ENCODE measurements around the gene KIRREL3. TPM values are rescaled to one million over a fixed set of nuclear protein-coding genes. Genes with fewer than 3 reads are reported as not detected.
A peak's percentile ranks its signal among the peaks of the same experiment; 100 is the strongest.

KIRREL3 gene
- total and polyA plus RNA-seq, 2 donors (not counting 3 experiments of a cell fraction or from before 2014, with no cell fraction given), result not detected

DNA sequence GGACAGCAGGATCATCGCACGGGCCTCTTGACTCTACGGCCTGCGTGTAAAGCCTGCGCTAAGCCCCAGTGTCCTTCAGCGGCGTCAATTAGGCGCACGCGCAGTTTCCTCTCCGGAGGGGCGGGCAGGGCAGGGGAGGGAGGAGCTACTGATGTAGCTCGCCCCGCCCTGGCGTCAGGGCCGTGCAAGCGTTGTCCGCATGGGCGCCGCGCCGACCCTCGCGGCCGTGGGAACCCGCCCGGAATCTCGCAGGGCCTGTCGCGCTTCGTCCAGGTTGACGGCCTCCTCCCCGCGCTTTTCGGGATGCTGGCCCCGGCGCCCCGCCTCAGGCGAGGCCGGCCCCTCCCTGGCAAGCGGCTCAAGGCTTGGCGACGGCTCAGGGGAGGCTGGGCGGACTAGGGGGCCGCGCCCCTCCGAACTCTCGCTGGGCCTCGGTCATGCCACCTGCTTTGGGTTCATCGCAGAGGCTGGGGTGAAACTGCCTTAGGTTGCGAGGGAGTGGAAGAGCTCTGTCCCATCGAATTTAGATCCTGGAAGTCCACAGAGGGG is 584.0 kb downstream of the KIRREL3 start:
- TF ChIP-seq POLR2A (IDR thresholded peaks at IDR 0.05; ENCODE audit: low read depth, low read length) (peak; percentile 76), POLR2AphosphoS5 (IDR thresholded peaks at IDR 0.05; ENCODE audit: insufficient read depth, low read depth, low read length) (peak; percentile 60)
- TF ChIP-seq, protein P1, sequence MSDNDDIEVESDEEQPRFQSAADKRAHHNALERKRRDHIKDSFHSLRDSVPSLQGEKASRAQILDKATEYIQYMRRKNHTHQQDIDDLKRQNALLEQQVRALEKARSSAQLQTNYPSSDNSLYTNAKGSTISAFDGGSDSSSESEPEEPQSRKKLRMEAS (IDR thresholded peaks at IDR 0.05; ENCODE audit: insufficient read depth, insufficient read length), result no peak
- Histone ChIP-seq H3K36me3 (ENCODE audit: control insufficient read depth in 2 of 2, extremely low read depth in 1 of 2, insufficient read depth in 2 of 2, low read length in 2 of 2) (peaks cover 0 to 1% of the 10 kb centered on the region in 2 experiments), H3K4me1 (ENCODE audit: control insufficient read depth, extremely low read depth, insufficient read depth, low read length) (peaks cover 11% of the 10 kb centered on the region), H3K27ac (ENCODE audit: insufficient read depth, low read depth, low read length) (peak overlapping the region; percentile 57), H3K4me3 (replicated peaks in 1 of 3; ENCODE audit: insufficient read depth in 1 of 3, low read depth in 1 of 3, low read length in 3 of 3) (peak overlapping the region; percentile 44 to 47 (median 44)), H3K9ac (replicated peaks; ENCODE audit: extremely low read depth, insufficient read depth, low read length) (peak overlapping the region; percentile 73), H3K9me3 (replicated peaks; ENCODE audit: control insufficient read depth, insufficient read depth, low read length) (no peaks in the 10 kb centered on the region), H2AFZ (ENCODE audit: low read depth, low read length) (peak overlapping the region; percentile 89), H4K20me1 (replicated peaks; ENCODE audit: control insufficient read depth, extremely low read depth, insufficient read depth, low read length) (no peaks in the 10 kb centered on the region), H3K27me3 (ENCODE audit: control insufficient read depth in 2 of 2, insufficient read depth in 2 of 2, low read length in 2 of 2) (no peaks in the 10 kb centered on the region), H3K79me2 (ENCODE audit: control insufficient read depth, insufficient read depth, low read length) (no peaks in the 10 kb centered on the region), H3K4me2 (ENCODE audit: insufficient read depth, low read length) (peak overlapping the region; percentile 61), H3K9me1 (replicated peaks; ENCODE audit: control insufficient read depth, extremely low read depth, insufficient read depth, low read length) (no peaks in the 10 kb centered on the region)
- dilution Hi-C loops (cut with MboI; ENCODE audit: extremely low pct_ligation_motif_present, low sequenced_read_pairs) (no loop called here), intact Hi-C loops (cut with micrococcal nuclease) (loop anchor here (1.0 to 5.0 kb wide), 3 partner anchors 15 to 104 kb away; no protein-coding TSS in a partner anchor)
- ChIA-PET POLR2A (no interaction called here), CTCF (interaction anchor here (0.8 to 1.9 kb wide), 8 partner anchors 10 to 106 kb away, joined by 3 to 21 read pairs (median 5); no protein-coding TSS in a partner anchor)
- DNase-seq (ENCODE audit: low read depth, low spot score), result peak; percentile 91
- no TSS peak for BruUV-seq (replicated peaks)
- peak; percentile 94 for FAIRE-seq

DNA sequence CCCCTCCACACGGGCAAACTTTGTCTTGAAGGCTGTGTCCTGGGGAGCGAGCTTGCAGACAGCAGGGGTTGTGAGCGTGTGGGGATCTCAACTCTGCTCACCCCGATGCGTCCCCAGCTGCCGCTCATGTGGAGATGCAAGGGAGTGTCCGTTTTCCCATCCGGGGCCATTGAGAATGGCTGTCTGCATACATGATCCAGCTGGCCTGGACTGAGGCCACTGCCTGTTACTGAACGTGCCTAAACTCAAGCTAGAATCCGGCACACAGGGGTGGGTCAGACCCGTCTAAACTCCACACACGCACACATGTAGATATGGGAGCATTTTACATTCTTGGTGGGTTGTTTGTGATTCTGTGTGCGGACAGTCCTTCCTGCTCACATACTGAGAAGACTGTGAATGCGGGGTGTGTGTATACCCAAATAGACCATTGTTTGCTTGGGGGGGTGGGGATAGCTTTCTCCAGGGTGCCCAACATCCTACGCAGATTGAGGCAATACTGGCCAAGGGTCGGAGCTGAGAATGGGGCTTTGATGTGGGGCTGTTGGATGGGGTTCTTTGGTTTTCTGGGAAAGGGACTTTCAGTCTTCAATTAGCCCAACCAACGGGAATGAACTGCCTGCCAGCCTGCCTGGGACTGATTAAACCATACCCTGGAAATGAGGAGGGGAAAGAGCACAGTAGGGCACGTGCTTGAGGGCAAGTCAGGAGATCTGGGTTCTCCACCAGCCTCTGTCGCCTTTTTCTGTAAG is 584.7 kb downstream of the KIRREL3 start:
- Histone ChIP-seq H3K36me3 (ENCODE audit: control insufficient read depth in 2 of 2, extremely low read depth in 1 of 2, insufficient read depth in 2 of 2, low read length in 2 of 2) (peaks cover 0 to 1% of the 10 kb centered on the region in 2 experiments), H2AFZ (ENCODE audit: low read depth, low read length) (peak overlapping the region; percentile 89), H4K20me1 (replicated peaks; ENCODE audit: control insufficient read depth, extremely low read depth, insufficient read depth, low read length) (no peaks in the 10 kb centered on the region), H3K9me1 (replicated peaks; ENCODE audit: control insufficient read depth, extremely low read depth, insufficient read depth, low read length) (no peaks in the 10 kb centered on the region), H3K4me3 (replicated peaks in 1 of 3; ENCODE audit: insufficient read depth in 1 of 3, low read depth in 1 of 3, low read length in 3 of 3) (no peak overlapping the region), H3K4me2 (ENCODE audit: insufficient read depth, low read length) (no peak overlapping the region), H3K9me3 (replicated peaks; ENCODE audit: control insufficient read depth, insufficient read depth, low read length) (no peaks in the 10 kb centered on the region), H3K79me2 (ENCODE audit: control insufficient read depth, insufficient read depth, low read length) (no peaks in the 10 kb centered on the region), H3K27ac (ENCODE audit: insufficient read depth, low read depth, low read length) (peak overlapping the region; percentile 32), H3K27me3 (ENCODE audit: control insufficient read depth in 2 of 2, insufficient read depth in 2 of 2, low read length in 2 of 2) (no peaks in the 10 kb centered on the region), H3K4me1 (ENCODE audit: control insufficient read depth, extremely low read depth, insufficient read depth, low read length) (peaks cover 11% of the 10 kb centered on the region), H3K9ac (replicated peaks; ENCODE audit: extremely low read depth, insufficient read depth, low read length) (peak overlapping the region; percentile 73)
- TF ChIP-seq, protein P2, sequence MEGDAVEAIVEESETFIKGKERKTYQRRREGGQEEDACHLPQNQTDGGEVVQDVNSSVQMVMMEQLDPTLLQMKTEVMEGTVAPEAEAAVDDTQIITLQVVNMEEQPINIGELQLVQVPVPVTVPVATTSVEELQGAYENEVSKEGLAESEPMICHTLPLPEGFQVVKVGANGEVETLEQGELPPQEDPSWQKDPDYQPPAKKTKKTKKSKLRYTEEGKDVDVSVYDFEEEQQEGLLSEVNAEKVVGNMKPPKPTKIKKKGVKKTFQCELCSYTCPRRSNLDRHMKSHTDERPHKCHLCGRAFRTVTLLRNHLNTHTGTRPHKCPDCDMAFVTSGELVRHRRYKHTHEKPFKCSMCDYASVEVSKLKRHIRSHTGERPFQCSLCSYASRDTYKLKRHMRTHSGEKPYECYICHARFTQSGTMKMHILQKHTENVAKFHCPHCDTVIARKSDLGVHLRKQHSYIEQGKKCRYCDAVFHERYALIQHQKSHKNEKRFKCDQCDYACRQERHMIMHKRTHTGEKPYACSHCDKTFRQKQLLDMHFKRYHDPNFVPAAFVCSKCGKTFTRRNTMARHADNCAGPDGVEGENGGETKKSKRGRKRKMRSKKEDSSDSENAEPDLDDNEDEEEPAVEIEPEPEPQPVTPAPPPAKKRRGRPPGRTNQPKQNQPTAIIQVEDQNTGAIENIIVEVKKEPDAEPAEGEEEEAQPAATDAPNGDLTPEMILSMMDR (IDR thresholded peaks at IDR 0.05; ENCODE audit: extremely low read depth in 1 of 2, insufficient read depth in 1 of 2, low read depth in 1 of 2, low read length in 2 of 2), result no peak
- TF ChIP-seq JUN (IDR thresholded peaks at IDR 0.05; ENCODE audit: borderline replicate concordance, insufficient read depth, insufficient read length, low read depth) (no peak), POLR2A (IDR thresholded peaks at IDR 0.05; ENCODE audit: low read depth, low read length) (no peak), GATA2 (IDR thresholded peaks at IDR 0.05; ENCODE audit: insufficient read depth, insufficient read length, low read depth, low read length) (no peak), FOS (IDR thresholded peaks at IDR 0.05; ENCODE audit: borderline replicate concordance, insufficient read depth, low read length) (no peak), POLR2AphosphoS5 (IDR thresholded peaks at IDR 0.05; ENCODE audit: insufficient read depth, low read depth, low read length) (no peak), MYC (IDR thresholded peaks at IDR 0.05; ENCODE audit: low read depth, low read length) (no peak), EZH2 (IDR thresholded peaks at IDR 0.05; ENCODE audit: borderline replicate concordance, low read depth, low read length, severe bottlenecking) (no peak)
- TF ChIP-seq, protein P1 (IDR thresholded peaks at IDR 0.05; ENCODE audit: insufficient read depth, insufficient read length), result no peak
- CTCF ChIA-PET, result interaction anchor here (0.8 to 1.9 kb wide), 7 partner anchors 9 to 105 kb away, joined by 3 to 21 read pairs (median 5); no protein-coding TSS in a partner anchor
- dilution Hi-C loops (cut with MboI; ENCODE audit: extremely low pct_ligation_motif_present, low sequenced_read_pairs) (no loop called here), intact Hi-C loops (cut with micrococcal nuclease) (loop anchor here (1.0 to 5.0 kb wide), 3 partner anchors 15 to 104 kb away; no protein-coding TSS in a partner anchor)
- POLR2A ChIA-PET, result no interaction called here
- no TSS peak for BruUV-seq (replicated peaks)
- FAIRE-seq, result no peak
- no peak for DNase-seq (ENCODE audit: low read depth, low spot score)

Measured in endothelial cell of umbilical vein (primary cell).